DOHH2 (cell line): ENCODE data around the gene DCLK2.

Experiments used
- CTCF ChIP-seq: fragments of 200-600 bp; sonication (generic); IDR thresholded peaks from one replicate; pipeline ENCODE4 v1.5.1; 2014; ENCODE audit warnings: antibody characterized with exemption, mild to moderate bottlenecking, low read depth, low read length; ENCODE audit not compliant: poor library complexity, severe bottlenecking
- EZH2phosphoT487 ChIP-seq: fragments of 200-600 bp; sonication (generic); IDR thresholded peaks from 2 replicates; pipeline ENCODE4 v1.6.1; 2017; ENCODE audit warnings: borderline replicate concordance, mild to moderate bottlenecking, antibody characterized with exemption, low read length, moderate library complexity, mixed read lengths

DNA sequence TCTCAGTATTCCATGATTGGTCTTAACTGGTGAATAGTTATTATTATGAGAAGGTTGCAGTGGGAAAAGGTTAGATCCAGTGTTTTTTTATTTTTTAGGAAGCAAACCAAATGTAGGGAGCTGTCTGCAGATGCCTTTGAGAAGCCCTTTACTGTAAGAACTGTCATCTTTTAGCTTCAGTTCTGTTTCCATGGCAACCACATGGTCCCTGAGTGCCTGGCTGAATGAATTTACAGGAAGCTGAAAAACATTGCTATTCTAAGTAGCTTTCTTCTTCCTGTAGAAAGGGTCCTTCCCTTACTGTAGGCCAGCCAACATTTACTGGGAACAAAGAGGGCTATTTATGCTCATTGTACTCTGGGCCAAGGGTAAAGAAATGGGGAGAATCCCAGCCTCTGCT, 103.3 kb downstream of the DCLK2 start:
- no peak for TF ChIP-seq CTCF
- no peak for TF ChIP-seq EZH2phosphoT487
